GM19467 (cell line): ENCODE measurements around the gene RELN.

ENCODE experiments used
- ATAC-seq: cut with Tn5 transposase; IDR thresholded peaks from one replicate; pipeline ENCODE4 v1.9.1; 2021; ENCODE audit warnings: mild to moderate bottlenecking, moderate library complexity; ENCODE audit not compliant: unreplicated experiment

Gene RELN

DNA sequence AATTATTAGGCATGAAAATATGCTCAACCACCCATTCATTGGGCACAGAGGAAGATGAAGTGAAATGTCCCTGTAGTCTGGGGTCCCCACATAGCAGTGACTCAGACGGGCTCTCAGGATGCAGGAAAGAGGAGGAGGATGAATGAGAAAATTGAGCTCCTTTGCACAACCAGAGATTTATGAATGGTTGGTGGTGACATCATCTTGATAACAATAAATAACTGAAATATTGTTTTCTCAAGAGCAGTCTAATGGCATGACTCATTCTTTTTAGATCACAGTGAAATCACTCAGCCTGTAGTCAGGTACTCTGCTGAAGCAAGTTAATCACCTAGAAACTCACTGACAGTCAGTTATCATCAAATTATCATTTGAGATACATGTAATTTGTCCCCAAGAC is 254.1 kb downstream of the RELN start:
- ATAC-seq: no peak

- ATAC-seq: no peak
These were observed 258.3 kb downstream of the RELN start for GRCh38 chr7:103731169-103731568.

DNA sequence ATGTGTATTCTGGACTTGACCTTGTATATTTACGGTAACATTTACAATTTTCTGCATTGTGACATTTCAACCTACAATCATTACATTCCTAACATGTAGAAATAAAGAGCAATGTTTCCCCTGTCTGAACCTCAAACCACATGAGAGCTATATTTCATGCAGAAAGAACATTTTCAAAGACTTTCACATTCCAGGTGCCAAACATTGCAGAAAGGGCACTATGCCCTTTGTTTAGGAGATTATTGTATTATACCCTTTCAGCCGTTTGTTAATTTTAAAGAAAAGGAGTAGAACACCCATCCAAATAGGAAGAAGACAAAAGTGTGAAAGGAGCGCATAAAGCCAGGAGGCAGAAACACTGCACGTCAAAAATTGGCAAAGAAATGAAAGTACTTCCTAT is 260.4 kb downstream of the RELN start:
- ATAC-seq: no peak

- ATAC-seq: no peak
These were observed 261.4 kb downstream of the RELN start for GRCh38 chr7:103727982-103728610.

DNA sequence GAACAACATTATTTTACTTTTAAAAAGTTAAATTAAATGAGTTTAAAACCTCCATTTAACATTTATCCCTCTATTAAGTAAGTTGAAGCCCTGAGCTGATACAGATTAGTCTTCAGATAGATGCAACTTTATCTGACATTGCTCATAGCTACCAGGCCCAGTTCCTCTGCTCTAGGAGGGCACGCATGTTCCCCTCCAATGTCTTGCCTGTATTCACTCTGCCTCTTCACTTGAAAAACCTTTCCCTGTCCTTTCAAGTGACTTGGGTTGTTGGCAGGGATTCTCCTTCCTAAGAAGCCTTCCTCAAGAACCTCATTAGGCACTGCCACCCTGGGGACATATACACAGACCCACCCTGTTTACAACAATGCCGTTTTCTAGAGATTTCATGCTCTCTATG is 270.4 kb downstream of the RELN start:
- no peak for ATAC-seq

DNA sequence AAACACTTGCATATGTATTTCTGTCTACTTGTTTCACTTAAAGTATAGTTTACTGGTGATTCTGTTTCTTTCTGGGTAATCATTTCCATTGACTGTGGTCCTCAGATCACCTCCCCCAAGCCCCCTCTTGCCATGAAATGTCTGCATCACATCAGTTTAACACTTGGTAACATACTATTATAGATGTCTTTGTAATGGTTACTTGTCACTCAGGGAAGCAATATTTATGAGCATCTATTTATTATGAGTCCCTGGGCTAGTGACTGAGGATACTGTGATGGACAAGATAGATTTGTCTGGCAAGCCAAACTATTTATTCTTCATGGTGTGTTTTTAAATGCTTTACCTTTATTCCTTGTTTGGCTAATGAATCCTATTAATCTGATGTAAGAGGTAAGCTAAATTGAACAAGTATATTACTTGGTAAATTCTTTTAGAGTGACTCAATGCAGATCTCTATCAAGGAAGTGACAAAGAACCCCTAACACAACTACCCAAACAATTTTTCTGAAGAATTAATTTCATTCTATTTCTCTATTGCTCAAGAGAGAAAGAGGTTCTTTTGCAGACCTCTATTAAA is 270.9 kb downstream of the RELN start:
- no peak for ATAC-seq

DNA sequence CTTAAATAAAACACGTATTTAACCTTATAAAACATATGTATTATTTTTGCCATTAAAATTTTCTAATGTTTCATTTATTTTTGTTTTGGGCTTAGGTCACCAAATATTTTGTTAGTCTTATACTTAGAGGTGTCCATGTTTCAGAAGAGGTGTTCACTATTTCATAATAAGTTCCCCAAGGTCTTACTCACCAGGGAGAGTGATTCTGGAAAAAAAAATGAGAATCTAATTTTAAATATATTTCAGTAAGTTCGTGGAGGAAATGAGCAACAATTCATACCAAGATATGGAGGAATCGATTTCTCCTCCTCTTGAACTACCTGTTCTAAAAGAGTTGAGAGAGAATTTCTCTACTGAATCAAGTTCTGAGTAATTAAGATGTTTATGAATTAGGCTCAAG is 271.9 kb downstream of the RELN start:
- ATAC-seq: no peak

GRCh38 chr7:103715376-103716120 is 273.9 kb downstream of the RELN start:
- ATAC-seq: no peak

- no peak for ATAC-seq
These were observed 275.0 kb downstream of the RELN start for GRCh38 chr7:103714376-103714927.

DNA sequence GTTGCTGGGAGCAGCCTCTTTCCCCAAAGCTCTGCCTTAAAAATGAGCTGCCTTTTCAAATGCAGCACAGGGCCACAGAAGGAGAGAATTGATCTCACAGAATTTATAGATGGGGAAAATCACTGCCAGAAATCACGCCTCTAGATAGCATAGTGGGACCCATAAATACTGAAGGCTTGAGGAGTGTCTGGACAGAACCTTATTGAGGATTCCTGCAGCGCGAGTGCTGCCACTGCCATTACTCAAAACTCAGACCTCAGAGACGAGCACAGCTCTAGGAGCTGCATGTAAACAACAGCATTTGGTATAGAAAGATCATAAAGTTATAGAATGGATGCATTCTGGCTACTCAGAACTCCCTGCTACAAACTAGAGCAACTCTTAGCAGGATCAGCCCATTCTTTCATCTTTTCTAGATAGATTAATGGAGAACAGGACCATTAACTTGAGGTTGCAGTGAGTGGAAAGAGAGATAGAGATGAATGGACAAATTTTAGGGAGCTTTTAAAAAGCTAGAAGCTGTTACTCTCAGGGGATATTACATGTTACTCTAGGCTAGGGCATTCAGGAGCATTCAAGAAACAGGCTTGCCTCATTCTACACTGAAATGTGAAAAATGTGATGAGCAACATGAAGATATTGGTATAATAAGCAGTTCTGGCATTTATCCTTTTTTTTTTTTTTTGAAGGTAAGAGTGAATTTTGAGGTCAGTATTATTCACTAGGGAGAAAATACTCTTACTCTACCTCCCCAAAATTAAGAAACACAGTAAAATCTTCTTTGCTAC is 276.3 kb downstream of the RELN start:
- ATAC-seq: no peak

GRCh38 chr7:103711413-103711812 is 278.0 kb downstream of the RELN start:
- no peak for ATAC-seq

GRCh38 chr7:103710247-103710646 is 279.2 kb downstream of the RELN start:
- ATAC-seq: no peak

GRCh38 chr7:103706805-103707204 is 282.7 kb downstream of the RELN start:
- ATAC-seq: no peak

DNA sequence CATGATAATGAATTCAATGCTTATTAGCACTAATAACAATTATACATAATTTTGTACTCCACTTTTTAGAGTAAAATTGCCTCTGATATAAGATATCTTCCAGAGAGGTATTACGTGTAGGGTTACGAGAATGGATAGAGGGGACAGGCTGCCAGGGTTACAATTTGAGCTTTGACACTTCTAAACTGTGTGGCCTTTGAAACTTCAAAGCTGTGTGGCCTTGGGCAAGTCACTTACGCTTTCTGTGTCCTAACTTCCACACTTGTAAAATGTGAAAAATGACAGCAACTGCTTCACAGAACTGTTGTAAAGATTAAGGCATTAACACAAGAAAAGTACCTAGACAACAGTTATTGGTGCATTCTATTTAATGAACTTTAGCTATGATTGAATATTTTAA is 283.9 kb downstream of the RELN start:
- ATAC-seq: no peak

DNA sequence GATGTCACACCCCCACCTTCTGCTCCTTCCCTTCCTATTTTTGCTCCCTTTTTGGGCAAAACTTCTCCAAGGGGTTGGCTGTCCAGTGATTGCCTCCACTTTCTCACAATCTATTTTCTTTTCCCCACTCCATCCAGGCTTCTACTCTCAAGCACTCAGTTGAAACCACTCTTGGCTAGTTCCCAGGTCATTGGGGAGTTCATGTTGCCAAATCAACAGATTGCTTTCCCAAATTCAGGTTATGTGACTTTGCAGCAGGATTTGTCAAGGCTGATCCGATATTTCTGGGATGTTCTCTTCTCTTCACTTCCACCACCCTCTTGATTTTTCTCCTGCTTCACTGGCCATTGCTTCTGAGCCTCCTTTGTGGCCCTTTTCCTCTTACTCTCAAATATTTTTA is 284.8 kb downstream of the RELN start:
- no peak for ATAC-seq

- ATAC-seq: no peak
These were observed 286.5 kb downstream of the RELN start for GRCh38 chr7:103702982-103703381.

GRCh38 chr7:103702454-103702853 is 287.0 kb downstream of the RELN start:
- no peak for ATAC-seq

- no peak for ATAC-seq
These were observed 290.4 kb downstream of the RELN start for GRCh38 chr7:103699032-103699431.

- no peak for ATAC-seq
These were observed 291.4 kb downstream of the RELN start for GRCh38 chr7:103698064-103698463.

GRCh38 chr7:103695521-103695920 is 293.9 kb downstream of the RELN start:
- ATAC-seq: no peak

GRCh38 chr7:103694304-103694703 is 295.2 kb downstream of the RELN start:
- ATAC-seq: no peak
